Transverse colon (tissue), 4 donors: Measurements from ENCODE around the gene PSG5. TPM values are rescaled to one million over a fixed set of nuclear protein-coding genes. Genes with fewer than 3 reads are reported as not detected.
A peak's percentile ranks its signal among the peaks of the same experiment; 100 is the strongest.
"Not testable (repeated sequence)": the region's sequence is repeated elsewhere in the genome, so short reads cannot be mapped to it uniquely, and the experiment has no call there.

Source experiments
- DNase-seq: peaks from one replicate; pipeline ENCODE4 v3.0.0-alpha.2; 2019
- H3K27ac ChIP-seq, 4 donors: fragments of 200-600 bp; sonication (generic); 2 replicates each; pipeline ENCODE4 v1.5.1; 2016 to 2018; ENCODE audit warnings: inconsistent platforms in 4 of 4
- H3K27me3 ChIP-seq: fragments of 200-600 bp; sonication (generic); 2 replicates; pipeline ENCODE4 v1.5.1; 2017; ENCODE audit warnings: inconsistent platforms
- H3K36me3 ChIP-seq, 4 donors: fragments of 200-600 bp; sonication (generic); 2 replicates each; pipeline ENCODE4 v1.5.1; 2017 to 2019; ENCODE audit warnings: inconsistent platforms in 4 of 4
- H3K4me1 ChIP-seq, 4 donors: fragments of 200-600 bp; sonication (generic); 2 replicates each; pipeline ENCODE4 v1.5.1; 2017 to 2020; ENCODE audit warnings: inconsistent platforms in 4 of 4
- H3K4me3 ChIP-seq, 4 donors: fragments of 200-600 bp; sonication (generic); 1 replicate in 1 of 4; 2 replicates in 3 of 4; pipeline versions ENCODE4 v1.5.1 to v1.6.1; 2017 to 2019; ENCODE audit warnings: inconsistent platforms in 4 of 4
- H3K9me3 ChIP-seq, 2 donors: fragments of 200-600 bp; sonication (generic); 2 replicates each; pipeline ENCODE4 v1.5.1; 2017 to 2019; ENCODE audit warnings: inconsistent platforms in 2 of 2
- CTCF ChIP-seq, 5 experiments: fragments of 200-600 bp in 3 of 5; fragments of 450-650 bp in 2 of 5; sonication (generic) in 3 of 5; IDR thresholded peaks; 1 replicate in 2 of 5; 2 replicates in 3 of 5; pipeline ENCODE4 v1.5.1; 2016 to 2017; ENCODE audit warnings: antibody characterized with exemption in 5 of 5, inconsistent platforms in 3 of 5, mild to moderate bottlenecking in 2 of 5, moderate library complexity in 1 of 5
- POLR2AphosphoS5 ChIP-seq, 3 donors: sonication (generic); formaldehyde crosslinking; IDR thresholded peaks; one replicate each; pipeline ENCODE4 v1.6.1; 2016; ENCODE audit warnings: antibody characterized with exemption in 3 of 3
- WGBS, 2 donors: methylation state at CpG; one replicate each; pipeline ENCODE4 v1.1.5; 2018; ENCODE audit warnings: low coverage in 1 of 2; 5-methylcytosine and 5-hydroxymethylcytosine counted together
- in situ Hi-C, 4 donors: fragments of 200-750 bp; cut with MboI; loops; one replicate each; pipeline versions ENCODE4 v1.15.0 to v1.15.1; 2017; ENCODE audit warnings: low sequenced_read_pairs in 3 of 4, low pct_ligation_motif_present in 1 of 4, low pct_unique_long_range_greater_than_20kb in 1 of 4
- intact Hi-C: fragments of 100-400 bp; cut with DNase I; formaldehyde crosslinking; loops from one replicate; pipeline ENCODE4 v1.15.1; 2023; ENCODE audit warnings: low total_unique reads
- total RNA-seq, 4 donors: library from RNA; depleted of rRNA; stranded (reverse); fragments of >200 nt; gene quantifications; one replicate each; pipeline ENCODE4 v1.1.0, GENCODE V29; 2016

The PSG5 gene
- total RNA-seq, 4 donors from 2014 or later = not detected

GRCh38 chr19:43181869-43182771 is 4.2 kb downstream of the PSG5 start:
- 43 to 49% methylated on average over 2 to 4 of the region's 4 CpGs for WGBS, 2 donors
- H3K36me3 ChIP-seq, H3K4me3 ChIP-seq, DNase-seq, H3K4me1 ChIP-seq, H3K9me3 ChIP-seq, H3K27me3 ChIP-seq, intact Hi-C loops: not testable (repeated sequence)
- H3K27ac ChIP-seq = peak overlapping the region in 1 of 4 donors; percentile 9
- TF ChIP-seq POLR2AphosphoS5 (IDR thresholded peaks at IDR 0.05) = peak in 1 of 3 donors; percentile 60
- in situ Hi-C loops = loop anchor here in 1 of 4 donors (25.0 kb wide), 1 partner anchor 130 kb away; no protein-coding TSS in a partner anchor

GRCh38 chr19:43179569-43180147 is 6.7 kb downstream of the PSG5 start:
- H3K9me3 ChIP-seq, H3K4me3 ChIP-seq, intact Hi-C loops, H3K27me3 ChIP-seq, H3K36me3 ChIP-seq, H3K4me1 ChIP-seq, DNase-seq, H3K27ac ChIP-seq: not testable (repeated sequence)
- in situ Hi-C loops = loop anchor here in 1 of 4 donors (25.0 kb wide), 1 partner anchor 133 kb away; no protein-coding TSS in a partner anchor
- TF ChIP-seq CTCF (IDR thresholded peaks at IDR 0.05) = peak in 2 of 5 experiments; percentile 7 to 14
- 25% methylated on average over 1 of the region's 1 CpG; no CpG with 5 or more reads in 1 of the 2 donors for WGBS, 2 donors

- H3K4me3 ChIP-seq, H3K36me3 ChIP-seq, H3K9me3 ChIP-seq, H3K4me1 ChIP-seq, H3K27me3 ChIP-seq, DNase-seq, H3K27ac ChIP-seq, intact Hi-C loops: not testable (repeated sequence)
- 100% methylated on average over 1 of the region's 3 CpGs; no CpG with 5 or more reads in 1 of the 2 donors for WGBS, 2 donors
- in situ Hi-C loops = loop anchor here in 1 of 4 donors (25.0 kb wide), 1 partner anchor 134 kb away; no protein-coding TSS in a partner anchor
These were observed 7.8 kb downstream of the PSG5 start for GRCh38 chr19:43178577-43178976.

GRCh38 chr19:43165906-43166305 is 20.4 kb downstream of the PSG5 start:
- H3K27me3 ChIP-seq, H3K27ac ChIP-seq, H3K36me3 ChIP-seq, intact Hi-C loops, H3K4me1 ChIP-seq, H3K9me3 ChIP-seq, H3K4me3 ChIP-seq, DNase-seq, in situ Hi-C loops: not testable (repeated sequence)
- WGBS, 2 donors = 61 to 67% methylated on average over 1 to 3 of the region's 3 CpGs

- H3K4me3 ChIP-seq, in situ Hi-C loops, H3K4me1 ChIP-seq, H3K9me3 ChIP-seq, H3K27me3 ChIP-seq, H3K27ac ChIP-seq, H3K36me3 ChIP-seq, intact Hi-C loops, DNase-seq: not testable (repeated sequence)
- WGBS, 2 donors = 47 to 72% methylated on average over 3 of the region's 3 CpGs
These were observed 23.2 kb downstream of the PSG5 start for GRCh38 chr19:43163135-43163534.

GRCh38 chr19:43162261-43162660 is 24.1 kb downstream of the PSG5 start:
- 32 to 33% methylated on average over 2 of the region's 2 CpGs for WGBS, 2 donors
- intact Hi-C loops, in situ Hi-C loops: not testable (repeated sequence)

More at GRCh38 chr19:43162261-43162660, 24.1 kb downstream of the PSG5 start:
- not testable (repeated sequence) for DNase-seq, H3K4me3 ChIP-seq, H3K4me1 ChIP-seq, H3K9me3 ChIP-seq, H3K36me3 ChIP-seq, H3K27ac ChIP-seq, H3K27me3 ChIP-seq
